Adrenal gland (tissue), 12 donors: ENCODE results near the gene SIDT1. TPM values are rescaled to one million over a fixed set of nuclear protein-coding genes. Genes with fewer than 3 reads are reported as not detected.

Source experiments
- DNase-seq, 7 donors: peaks; one replicate each; pipeline ENCODE4 v3.0.0-alpha.2; 2019 to 2020
- H3K27ac ChIP-seq, 5 donors: fragments of 200-600 bp; sonication (generic) in 4 of 5; 1 replicate in 3 of 5; 2 replicates in 2 of 5; pipeline versions ENCODE4 v1.5.1 to v1.8.0; 2016 to 2020; ENCODE audit warnings: mild to moderate bottlenecking in 1 of 5
- H3K27me3 ChIP-seq: fragments of 200-600 bp; 2 replicates; pipeline ENCODE4 v1.8.0; 2021
- H3K36me3 ChIP-seq, 2 donors: fragments of 200-600 bp; replicated peaks in 1 of 2; 1 replicate in 1 of 2; 2 replicates in 1 of 2; pipeline versions ENCODE4 v1.5.1 to v1.8.0; 2018 to 2022
- H3K4me1 ChIP-seq, 2 donors: fragments of 200-600 bp; replicated peaks in 1 of 2; 1 replicate in 1 of 2; 2 replicates in 1 of 2; pipeline versions ENCODE4 v1.5.1 to v1.8.0; 2018 to 2021
- H3K4me3 ChIP-seq, 4 donors: fragments of 200-600 bp; sonication (generic) in 3 of 4; one replicate each; pipeline ENCODE4 v1.5.1; 2016 to 2018
- H3K9me3 ChIP-seq, 3 donors: fragments of 200-600 bp; sonication (generic) in 1 of 3; replicated peaks in 1 of 3; 1 replicate in 2 of 3; 2 replicates in 1 of 3; pipeline versions ENCODE4 v1.5.1 to v1.8.0; 2016 to 2021
- POLR2A ChIP-seq, 2 donors: fragments of 450-650 bp; IDR thresholded peaks; one replicate each; pipeline ENCODE4 v1.6.1; 2017; ENCODE audit warnings: antibody characterized with exemption in 2 of 2, mild to moderate bottlenecking in 2 of 2, moderate library complexity in 1 of 2
- WGBS, 4 donors: extraction: QIAGEN DNeasy Blood & Tissue Kit in 2 of 4; methylation state at CpG; one replicate each; pipeline versions ENCODE4 v1.1.5 to v1.1.7; 2013 to 2017; 5-methylcytosine and 5-hydroxymethylcytosine counted together
- intact Hi-C, 2 donors: fragments of 100-400 bp; cut with DNase I; formaldehyde crosslinking; loops; one replicate each; pipeline versions ENCODE4 v1.14.1 to v1.15.0; 2022 to 2023
- polyA plus RNA-seq, 3 donors: library from polyadenylated mRNA; stranded (reverse); fragments of 200-250 nt in 2 of 3; fragments of 350-450 nt in 1 of 3; fragmentation: Illumina TruSeq in 1 of 3; extraction: RNeasy Lipid Tissue Mini Kit (QIAGEN cat#74804) in 1 of 3; gene quantifications; one replicate each; pipeline ENCODE4 v1.2.3, GENCODE V29; 2013 to 2014
- total RNA-seq, 9 donors: library from RNA; depleted of rRNA in 4 of 9; stranded (reverse); fragments of >200 nt in 4 of 9; fragments of 120-200 nt in 1 of 9; fragmentation: NEBNext Ultra II Directional in 1 of 9; extraction: Animal tissue kit (Norgen Biotek cat#: 25700) in 1 of 9; gene quantifications; one replicate each; pipeline versions ENCODE4 v1.1.0 to v1.2.4, GENCODE V29; 2013 to 2023
- TF ChIP-seq, protein P1 (sequence below), 6 experiments: fragments of 450-650 bp in 4 of 6; fragments of 200-600 bp in 2 of 6; sonication (generic) in 1 of 6; IDR thresholded peaks; 1 replicate in 5 of 6; 2 replicates in 1 of 6; pipeline versions ENCODE4 v1.5.1 to v1.8.0; 2016 to 2021; ENCODE audit warnings: antibody characterized with exemption in 6 of 6, mild to moderate bottlenecking in 2 of 6, moderate library complexity in 1 of 6
- donor health status: healthy with polysubstance abuse.
- donor health status: Bipolar disorder and iron deficiency.
- donor health status: DM: yes; HTN: yes; CAD: no.
- donor health status: DM: no; HTN: no; CAD: no.
- donor health status: DM: no; HTN: no; CAD: no.
- donor health status: DM: yes; HTN: yes; CAD: no.

Gene SIDT1
- total and polyA plus RNA-seq, 12 donors: 0.18 to 3.6 (median 2.3) TPM

DNA sequence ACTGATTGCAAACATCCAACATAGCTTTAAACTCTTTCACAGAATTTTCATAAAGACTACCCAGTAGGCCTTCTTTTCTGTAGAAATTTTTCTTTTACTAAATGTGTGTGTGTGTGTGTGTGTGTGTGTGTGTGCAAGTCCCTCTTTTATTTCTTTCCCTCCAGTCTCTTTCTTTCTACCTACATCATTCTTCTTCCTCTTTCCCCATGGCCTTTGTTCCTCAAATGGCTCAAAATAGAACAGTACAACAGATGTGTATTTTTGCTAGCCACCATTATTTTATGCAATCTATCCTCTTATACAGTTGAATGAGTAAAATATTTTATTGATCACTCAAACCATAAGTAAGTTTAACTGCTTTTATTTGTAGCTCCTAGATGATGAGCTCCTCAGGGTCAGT, 87.7 kb downstream of the SIDT1 start:
- no peaks in the 10 kb centered on the region for H3K4me1 ChIP-seq
- H3K36me3 ChIP-seq: no peaks in the 10 kb centered on the region
- DNase-seq: no peak
- TF ChIP-seq, protein P1, sequence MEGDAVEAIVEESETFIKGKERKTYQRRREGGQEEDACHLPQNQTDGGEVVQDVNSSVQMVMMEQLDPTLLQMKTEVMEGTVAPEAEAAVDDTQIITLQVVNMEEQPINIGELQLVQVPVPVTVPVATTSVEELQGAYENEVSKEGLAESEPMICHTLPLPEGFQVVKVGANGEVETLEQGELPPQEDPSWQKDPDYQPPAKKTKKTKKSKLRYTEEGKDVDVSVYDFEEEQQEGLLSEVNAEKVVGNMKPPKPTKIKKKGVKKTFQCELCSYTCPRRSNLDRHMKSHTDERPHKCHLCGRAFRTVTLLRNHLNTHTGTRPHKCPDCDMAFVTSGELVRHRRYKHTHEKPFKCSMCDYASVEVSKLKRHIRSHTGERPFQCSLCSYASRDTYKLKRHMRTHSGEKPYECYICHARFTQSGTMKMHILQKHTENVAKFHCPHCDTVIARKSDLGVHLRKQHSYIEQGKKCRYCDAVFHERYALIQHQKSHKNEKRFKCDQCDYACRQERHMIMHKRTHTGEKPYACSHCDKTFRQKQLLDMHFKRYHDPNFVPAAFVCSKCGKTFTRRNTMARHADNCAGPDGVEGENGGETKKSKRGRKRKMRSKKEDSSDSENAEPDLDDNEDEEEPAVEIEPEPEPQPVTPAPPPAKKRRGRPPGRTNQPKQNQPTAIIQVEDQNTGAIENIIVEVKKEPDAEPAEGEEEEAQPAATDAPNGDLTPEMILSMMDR (IDR thresholded peaks at IDR 0.05): no peak
- no peak for TF ChIP-seq POLR2A (IDR thresholded peaks at IDR 0.05)
- no peak overlapping the region for H3K27ac ChIP-seq
- H3K27me3 ChIP-seq: no peaks in the 10 kb centered on the region
- no peak overlapping the region for H3K4me3 ChIP-seq
- intact Hi-C loops: loop anchor here in 1 of 2 donors (5.0 kb wide), 1 partner anchor 123 kb away; no protein-coding TSS in a partner anchor
- no peaks in the 10 kb centered on the region for H3K9me3 ChIP-seq

DNA sequence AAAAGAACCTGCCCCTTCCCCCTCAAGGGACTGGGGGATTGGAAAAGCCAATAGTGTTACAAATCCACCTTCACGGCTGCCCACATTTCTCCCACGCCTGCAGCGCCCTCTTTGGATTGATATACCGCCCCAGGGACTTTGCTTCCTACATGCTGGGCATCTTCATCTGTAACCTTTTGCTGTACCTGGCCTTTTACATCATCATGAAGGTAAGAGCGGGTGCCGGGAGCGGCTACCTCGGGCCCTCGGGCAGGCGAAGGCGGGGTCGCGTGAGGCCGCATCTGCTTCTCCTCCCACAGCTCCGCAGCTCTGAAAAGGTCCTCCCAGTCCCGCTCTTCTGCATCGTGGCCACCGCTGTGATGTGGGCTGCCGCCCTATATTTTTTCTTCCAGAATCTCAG, 91.0 kb downstream of the SIDT1 start:
- Histone ChIP-seq H3K36me3 (no peaks in the 10 kb centered on the region), H3K27me3 (no peaks in the 10 kb centered on the region), H3K4me3 (no peak overlapping the region), H3K9me3 (no peaks in the 10 kb centered on the region), H3K4me1 (peaks cover 0 to 3% of the 10 kb centered on the region in 2 donors), H3K27ac (no peak overlapping the region)
- intact Hi-C loops: loop anchor here in 1 of 2 donors (5.0 kb wide), 1 partner anchor 126 kb away; no protein-coding TSS in a partner anchor
- WGBS, 4 donors: 40 to 58% (median 47%) methylated on average over 14 to 19 of the region's 19 CpGs
- DNase-seq: no peak
- TF ChIP-seq, protein P1 (IDR thresholded peaks at IDR 0.05): no peak

DNA sequence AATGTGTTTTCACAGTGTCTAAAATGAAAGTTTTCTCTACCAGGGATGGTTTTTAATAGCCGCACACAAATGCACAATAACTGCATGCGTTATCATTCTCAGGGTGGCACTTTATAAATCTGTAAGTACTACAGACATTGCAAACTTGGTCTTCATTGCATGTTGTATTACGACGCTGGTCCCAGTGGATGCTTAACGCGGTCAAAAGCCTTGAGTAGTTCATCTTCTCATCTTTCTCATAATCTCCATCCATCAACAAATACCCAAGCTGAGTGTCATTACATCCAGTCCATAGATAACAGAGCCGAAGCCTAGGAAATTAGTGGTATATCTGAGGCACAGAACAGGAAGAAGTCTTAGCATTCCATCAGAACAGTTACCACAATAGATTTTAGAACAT, 91.5 kb downstream of the SIDT1 start:
- Histone ChIP-seq H3K36me3 (no peaks in the 10 kb centered on the region), H3K4me3 (no peak overlapping the region), H3K9me3 (no peaks in the 10 kb centered on the region), H3K4me1 (peaks cover 0 to 3% of the 10 kb centered on the region in 2 donors), H3K27ac (no peak overlapping the region), H3K27me3 (no peaks in the 10 kb centered on the region)
- no peak for DNase-seq
- TF ChIP-seq POLR2A (IDR thresholded peaks at IDR 0.05): no peak
- TF ChIP-seq, protein P1 (IDR thresholded peaks at IDR 0.05): no peak
- 84 to 91% (median 87%) methylated on average over 7 of the region's 7 CpGs for WGBS, 4 donors
- intact Hi-C loops: loop anchor here in 1 of 2 donors (5.0 kb wide), 1 partner anchor 127 kb away; no protein-coding TSS in a partner anchor

DNA sequence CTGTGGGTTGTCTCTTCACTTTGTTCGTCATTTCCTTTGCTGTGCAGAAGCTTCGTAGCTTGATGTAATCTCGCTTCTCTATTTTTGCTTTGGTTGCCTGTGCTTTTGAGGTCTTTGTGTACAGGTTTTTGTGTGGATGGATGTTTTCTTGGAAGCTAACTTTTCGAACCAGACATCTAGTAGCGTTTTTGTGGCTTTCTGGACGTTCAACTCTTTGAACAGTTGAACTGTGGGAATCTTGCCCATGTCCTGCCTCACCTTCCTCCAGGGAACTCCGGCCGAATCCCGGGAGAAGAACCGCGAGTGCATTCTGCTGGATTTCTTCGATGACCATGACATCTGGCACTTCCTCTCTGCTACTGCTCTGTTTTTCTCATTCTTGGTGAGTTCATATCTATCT, 93.5 kb downstream of the SIDT1 start:
- TF ChIP-seq POLR2A (IDR thresholded peaks at IDR 0.05): no peak
- TF ChIP-seq, protein P1 (IDR thresholded peaks at IDR 0.05): no peak
- no peaks in the 10 kb centered on the region for H3K27me3 ChIP-seq
- WGBS, 4 donors: 57 to 64% (median 60%) methylated on average over 12 of the region's 12 CpGs
- intact Hi-C loops: loop anchor here in 1 of 2 donors (5.0 kb wide), 1 partner anchor 134 kb away; no protein-coding TSS in a partner anchor
- H3K27ac ChIP-seq: no peak overlapping the region
- H3K4me3 ChIP-seq: no peak overlapping the region
- no peaks in the 10 kb centered on the region for H3K9me3 ChIP-seq
- peaks cover 0 to 3% of the 10 kb centered on the region in 2 donors for H3K4me1 ChIP-seq
- no peaks in the 10 kb centered on the region for H3K36me3 ChIP-seq
- DNase-seq: no peak
